HG02759 (cell line): ENCODE measurements around the gene TARS1.

ENCODE experiments used
- ATAC-seq: cut with Tn5 transposase; IDR thresholded peaks from one replicate; pipeline ENCODE4 v1.9.1; 2021; ENCODE audit warnings: mild to moderate bottlenecking, moderate library complexity; ENCODE audit not compliant: unreplicated experiment

The TARS1 gene

DNA sequence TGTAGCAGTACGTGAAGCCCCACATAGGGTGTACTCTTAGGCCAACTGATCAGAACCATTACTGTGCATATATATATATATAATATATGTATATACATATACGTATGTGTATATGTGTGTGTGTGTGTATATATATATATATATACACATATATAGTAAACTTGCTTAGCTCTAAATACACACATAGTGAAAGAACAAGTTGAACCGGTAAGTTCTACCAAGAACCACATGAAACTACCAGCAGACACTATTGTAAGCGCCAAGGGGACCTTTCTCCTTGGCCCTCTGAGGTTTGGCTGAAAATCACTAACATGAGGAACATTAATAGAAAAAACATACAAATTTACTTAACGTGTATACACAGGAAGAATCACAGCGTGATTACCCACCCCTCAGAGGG, 1.8 kb upstream of the TARS1 start:
- no peak for ATAC-seq

DNA sequence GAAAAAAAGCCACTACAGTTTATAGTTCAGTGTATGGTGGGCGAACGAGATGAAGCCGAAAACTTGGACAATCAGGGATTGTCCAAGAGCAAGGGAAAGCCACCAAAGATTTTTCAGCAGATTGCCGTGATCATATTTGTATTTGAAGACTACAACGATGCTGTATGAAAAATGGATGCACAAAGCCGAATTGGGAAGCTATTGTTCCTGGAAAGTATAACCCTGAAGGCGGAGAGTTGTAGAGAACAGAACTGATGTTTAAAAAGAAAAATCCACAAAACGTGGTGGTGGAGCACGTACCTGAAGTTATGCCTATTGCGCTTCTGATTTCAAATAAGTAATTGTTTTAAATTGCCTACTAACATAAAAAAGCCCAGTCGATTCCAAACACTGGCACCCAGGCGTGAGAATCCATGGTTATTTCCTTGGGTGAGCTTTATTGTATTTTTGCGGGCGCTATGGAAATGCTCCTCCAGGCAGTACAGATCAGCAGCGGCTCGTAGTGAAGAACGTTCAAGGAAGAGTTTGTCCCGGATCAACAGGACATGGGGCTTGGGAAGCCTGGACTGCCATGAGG, 772 bp upstream of the TARS1 start:
- ATAC-seq, result no peak

GRCh38 chr5:33441241-33442177, 744 bp downstream of the TARS1 start:
- ATAC-seq, result peak; percentile 13

GRCh38 chr5:33444542-33444941, 3.8 kb downstream of the TARS1 start:
- ATAC-seq, result no peak

DNA sequence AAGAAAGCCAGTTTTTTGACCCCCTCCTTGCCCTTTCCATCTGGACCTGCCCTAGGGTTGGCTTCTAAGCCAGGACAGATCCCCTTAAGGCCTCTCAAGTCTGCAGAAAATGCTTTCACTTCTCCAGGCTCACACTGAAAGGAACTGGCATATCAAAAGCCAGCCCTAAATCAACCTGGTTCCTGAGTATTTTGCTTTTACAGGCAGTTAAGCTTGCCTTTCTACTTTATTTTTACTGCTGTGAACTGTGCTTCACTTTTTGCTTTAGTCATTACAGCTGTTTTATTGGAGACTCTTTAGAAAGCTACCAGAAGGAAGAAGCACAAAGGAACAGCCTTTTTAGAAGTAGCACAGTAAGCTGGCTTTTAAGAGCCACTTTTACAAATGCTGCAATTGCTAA, 5.0 kb downstream of the TARS1 start:
- no peak for ATAC-seq

- no peak for ATAC-seq
Measured at GRCh38 chr5:33448118-33448517, 7.4 kb downstream of the TARS1 start.

DNA sequence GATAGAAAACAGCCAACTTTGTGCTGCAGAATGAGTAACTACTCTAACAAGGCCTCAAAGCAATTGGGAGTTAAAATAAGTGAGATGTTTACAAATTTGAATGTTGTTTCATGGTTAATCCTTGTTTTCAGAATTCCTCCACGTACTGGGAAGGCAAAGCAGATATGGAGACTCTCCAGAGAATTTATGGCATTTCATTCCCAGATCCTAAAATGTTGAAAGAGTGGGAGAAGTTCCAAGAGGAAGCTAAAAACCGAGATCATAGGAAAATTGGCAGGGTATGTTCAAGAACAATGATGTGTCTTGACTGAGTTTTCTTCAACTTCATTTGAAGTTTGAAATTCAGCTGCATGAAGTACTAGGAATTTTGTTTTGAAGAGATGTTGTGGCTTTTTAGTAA, 16.4 kb downstream of the TARS1 start:
- ATAC-seq, result no peak

GRCh38 chr5:33457817-33458216, 17.1 kb downstream of the TARS1 start:
- no peak for ATAC-seq

DNA sequence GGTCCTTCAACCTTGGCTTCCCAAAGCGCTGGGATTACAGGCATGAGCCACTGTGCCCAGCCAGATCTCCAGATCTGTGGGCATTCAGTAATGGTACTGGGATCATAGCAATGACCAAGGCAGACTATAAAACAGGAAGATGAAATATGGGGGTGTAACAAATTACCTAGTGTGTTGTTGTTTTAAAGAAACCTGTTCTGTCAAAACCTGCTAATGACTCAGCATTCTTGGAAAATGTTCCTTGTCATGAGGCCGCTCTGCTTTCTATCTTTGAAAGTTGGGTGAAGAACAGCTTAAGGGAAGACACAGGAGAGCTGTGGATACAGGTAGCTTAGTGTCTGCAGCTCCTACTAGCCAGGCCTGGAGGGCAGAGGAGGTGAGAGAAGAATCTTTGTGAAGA, 19.4 kb downstream of the TARS1 start:
- ATAC-seq, result no peak

GRCh38 chr5:33462456-33462855, 21.7 kb downstream of the TARS1 start:
- no peak for ATAC-seq

GRCh38 chr5:33465120-33465519, 24.4 kb downstream of the TARS1 start:
- ATAC-seq, result no peak

DNA sequence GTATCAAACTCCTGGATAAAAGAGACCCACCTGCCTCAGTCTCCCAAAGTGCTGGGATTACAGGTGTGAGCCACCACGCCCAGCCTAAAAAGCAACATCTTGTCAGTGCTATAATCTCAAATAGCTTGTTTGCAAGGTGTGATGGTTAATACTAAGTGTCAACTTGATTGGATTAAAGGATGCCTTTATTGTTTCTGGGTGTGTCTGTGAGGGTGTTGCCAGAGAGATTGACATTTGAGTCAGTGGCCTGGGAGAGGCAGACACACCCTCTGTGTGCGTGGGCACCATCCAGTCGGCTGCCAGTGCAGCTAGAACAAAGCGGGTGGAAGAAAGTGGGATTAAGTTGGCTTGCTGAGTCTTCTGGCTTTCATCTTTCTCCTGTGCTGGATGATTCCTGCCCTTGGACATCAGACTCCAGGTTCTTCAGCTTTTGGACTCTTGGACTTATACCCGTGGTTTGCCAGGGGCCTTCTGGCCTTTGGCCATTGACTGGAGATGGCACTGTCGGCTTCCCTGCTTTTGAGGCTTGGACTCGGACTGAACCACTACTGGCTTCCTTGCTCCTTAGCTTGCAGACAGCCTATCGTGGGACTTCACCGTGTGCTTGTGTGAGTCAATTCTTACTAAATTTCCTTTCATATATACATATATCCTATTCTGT, 28.1 kb downstream of the TARS1 start:
- ATAC-seq, result no peak

DNA sequence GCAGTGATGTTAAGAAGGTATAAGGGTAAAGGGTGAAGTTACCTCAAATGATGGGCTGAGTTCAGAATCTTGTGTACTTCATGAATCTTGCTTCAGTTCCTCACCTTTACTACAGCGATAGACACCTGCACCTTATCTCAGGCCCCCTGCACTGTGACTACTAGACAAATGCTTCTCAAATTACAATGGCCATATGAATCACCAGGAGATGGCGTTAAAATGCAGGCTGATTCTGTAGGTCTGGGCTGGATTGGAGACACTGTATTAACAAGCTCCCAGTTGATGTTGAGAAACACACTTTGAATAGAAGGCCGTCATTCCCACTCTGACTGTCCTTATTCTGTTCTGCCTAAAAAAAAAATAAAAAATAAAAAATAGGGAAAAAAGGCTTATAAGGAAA, 29.8 kb downstream of the TARS1 start:
- no peak for ATAC-seq

GRCh38 chr5:33472805-33473409, 32.1 kb downstream of the TARS1 start:
- ATAC-seq, result no peak

GRCh38 chr5:33474004-33474403, 33.2 kb downstream of the TARS1 start:
- no peak for ATAC-seq

- ATAC-seq, result no peak
Measured at GRCh38 chr5:33474931-33475499, 34.2 kb downstream of the TARS1 start.

GRCh38 chr5:33475706-33476105, 34.9 kb downstream of the TARS1 start:
- no peak for ATAC-seq

DNA sequence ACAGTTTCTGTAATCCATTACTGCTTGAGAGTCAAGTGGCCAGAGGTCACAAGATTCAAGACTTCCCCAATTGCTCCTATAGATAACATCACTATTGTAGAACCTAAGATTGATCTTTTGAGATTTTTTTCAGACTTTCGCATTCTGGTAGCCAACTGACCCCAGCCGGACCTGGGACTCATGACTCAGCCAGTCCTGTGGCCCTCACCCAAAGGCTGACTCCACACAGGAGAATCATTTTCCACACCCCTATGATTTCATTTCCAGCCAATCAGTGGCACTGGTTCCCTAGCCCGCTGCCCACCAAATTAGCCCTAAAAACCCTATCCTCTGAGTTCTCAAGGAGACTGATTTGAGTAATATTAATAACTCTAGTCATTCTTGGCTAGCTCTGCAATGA, 36.2 kb downstream of the TARS1 start:
- ATAC-seq, result no peak

- ATAC-seq, result no peak
Measured at GRCh38 chr5:33477816-33478215, 37.1 kb downstream of the TARS1 start.

DNA sequence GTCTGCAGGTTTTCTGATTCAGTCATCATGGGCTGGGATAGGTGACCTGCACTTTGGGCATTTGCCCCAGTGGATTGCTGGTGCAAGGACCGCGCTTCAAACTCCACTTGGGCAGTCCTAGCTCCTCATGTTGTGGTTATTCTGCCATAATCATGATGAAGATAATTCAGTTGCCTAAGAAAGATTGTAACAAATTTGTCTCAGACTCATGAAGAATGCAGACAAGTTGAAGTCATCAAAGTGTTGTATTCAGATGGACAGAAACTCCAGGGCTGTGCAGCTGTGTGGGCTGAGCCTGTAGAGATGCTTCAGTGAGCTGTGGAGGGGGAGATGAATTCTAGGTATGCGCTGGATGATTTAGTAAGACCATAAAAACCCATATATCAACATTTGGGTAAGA, 38.5 kb downstream of the TARS1 start:
- no peak for ATAC-seq

DNA sequence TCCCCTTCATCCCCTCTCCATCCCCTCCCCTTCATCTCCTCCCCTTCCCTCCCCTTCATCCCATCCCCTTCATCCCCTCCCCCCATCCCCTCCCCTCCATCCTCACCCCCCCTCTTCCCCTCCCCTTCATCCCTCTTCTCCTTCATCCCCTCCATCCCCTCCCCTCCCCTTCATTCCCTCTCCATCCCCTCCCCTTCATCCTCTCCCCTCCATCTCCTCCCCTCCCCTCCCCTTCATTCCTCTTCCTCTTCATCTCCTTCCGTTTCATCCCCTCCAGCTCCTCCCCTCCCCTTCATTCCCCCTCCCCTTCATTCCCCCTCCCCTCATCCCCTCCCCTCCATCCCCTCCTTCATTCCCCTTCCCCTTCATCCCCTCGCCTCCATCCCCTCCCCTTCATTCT, 40.1 kb downstream of the TARS1 start:
- ATAC-seq, result no peak
